ENCODE measurements around the gene FCGR1A.
"Not testable (repeated sequence)": the region's sequence is repeated elsewhere in the genome, so short reads cannot be mapped to it uniquely, and the experiment has no call there.

Gene FCGR1A

DNA sequence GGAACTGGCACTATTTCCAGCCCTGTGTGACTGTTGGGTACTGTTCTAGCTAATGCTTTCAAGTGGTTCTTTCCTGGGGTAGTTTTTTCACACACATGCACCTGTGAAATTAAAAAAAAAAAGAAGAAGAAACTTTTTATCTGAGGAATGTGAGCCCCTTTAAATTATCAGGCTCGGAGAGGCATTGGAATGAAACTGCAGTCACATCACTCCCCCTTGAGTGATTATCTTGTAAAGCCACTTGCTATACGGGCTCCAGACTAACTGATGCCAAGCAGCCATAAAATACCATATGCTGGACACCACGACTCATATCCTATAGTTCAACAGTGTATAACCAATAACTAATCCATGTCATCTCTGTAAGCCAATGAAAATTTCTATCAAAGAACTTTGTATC lies 5.4 kb upstream of the FCGR1A start:
- DNase-seq (ENCODE audit: low read depth in 2 of 2): not testable (repeated sequence)

DNA sequence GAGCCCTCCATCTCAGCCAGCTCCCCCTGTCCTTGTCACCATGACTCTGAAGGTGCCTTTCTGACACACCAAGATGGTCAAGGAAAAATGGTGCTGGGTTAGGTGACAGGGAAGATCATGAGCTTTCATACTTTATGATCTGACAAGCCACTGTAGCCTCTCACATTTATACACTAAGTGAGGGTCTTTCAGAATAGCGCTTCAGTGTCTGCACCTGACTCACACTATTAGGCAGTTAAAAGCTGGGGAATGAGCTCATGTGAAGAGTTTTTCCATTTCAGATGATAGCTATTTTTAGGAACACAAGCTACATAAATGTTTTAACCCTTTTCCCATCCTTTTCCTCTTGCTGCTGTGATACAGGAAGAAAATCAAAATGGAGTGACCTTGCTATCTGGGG lies 4.2 kb upstream of the FCGR1A start:
- DNase-seq (ENCODE audit: low read depth in 2 of 2): not testable (repeated sequence)

GRCh38 chr1:149781413-149781984 lies 995 bp upstream of the FCGR1A start:
- DNase-seq (ENCODE audit: low read depth in 2 of 2): not testable (repeated sequence)

DNA sequence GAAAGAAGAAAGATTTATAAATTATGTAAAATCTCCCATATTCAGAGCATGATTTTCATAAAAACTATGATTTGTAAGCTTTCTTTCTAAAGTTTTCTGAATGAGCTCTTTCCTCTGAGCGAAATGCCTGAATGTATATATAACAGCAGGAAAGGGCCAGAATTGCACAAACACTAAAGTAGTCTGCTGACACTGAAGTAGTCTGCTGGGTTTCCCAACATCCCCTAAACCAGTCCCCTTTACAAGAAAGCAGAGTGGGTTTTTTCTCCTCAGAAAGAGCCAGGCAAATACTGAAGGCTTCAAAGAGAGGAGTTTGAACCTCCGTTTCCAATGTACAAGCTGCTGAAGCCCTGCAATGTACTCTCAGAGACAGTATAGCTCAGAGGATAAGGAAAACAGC lies 795 bp downstream of the FCGR1A start:
- DNase-seq (ENCODE audit: low read depth in 2 of 2): not testable (repeated sequence)

DNA sequence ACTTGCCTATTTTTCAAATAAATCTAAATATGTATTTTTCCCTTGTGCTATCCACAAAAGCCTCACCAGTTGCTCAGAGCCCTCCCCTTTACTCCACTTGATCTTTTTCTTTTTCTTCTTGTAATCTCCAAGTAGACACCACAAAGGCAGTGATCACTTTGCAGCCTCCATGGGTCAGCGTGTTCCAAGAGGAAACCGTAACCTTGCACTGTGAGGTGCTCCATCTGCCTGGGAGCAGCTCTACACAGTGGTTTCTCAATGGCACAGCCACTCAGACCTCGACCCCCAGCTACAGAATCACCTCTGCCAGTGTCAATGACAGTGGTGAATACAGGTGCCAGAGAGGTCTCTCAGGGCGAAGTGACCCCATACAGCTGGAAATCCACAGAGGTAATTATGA lies 1.4 kb downstream of the FCGR1A start:
- not testable (repeated sequence) for DNase-seq (ENCODE audit: low read depth in 2 of 2)

- not testable (repeated sequence) for DNase-seq (ENCODE audit: low read depth in 2 of 2)
Observed at GRCh38 chr1:149787688-149788451, 5.4 kb downstream of the FCGR1A start.

DNA sequence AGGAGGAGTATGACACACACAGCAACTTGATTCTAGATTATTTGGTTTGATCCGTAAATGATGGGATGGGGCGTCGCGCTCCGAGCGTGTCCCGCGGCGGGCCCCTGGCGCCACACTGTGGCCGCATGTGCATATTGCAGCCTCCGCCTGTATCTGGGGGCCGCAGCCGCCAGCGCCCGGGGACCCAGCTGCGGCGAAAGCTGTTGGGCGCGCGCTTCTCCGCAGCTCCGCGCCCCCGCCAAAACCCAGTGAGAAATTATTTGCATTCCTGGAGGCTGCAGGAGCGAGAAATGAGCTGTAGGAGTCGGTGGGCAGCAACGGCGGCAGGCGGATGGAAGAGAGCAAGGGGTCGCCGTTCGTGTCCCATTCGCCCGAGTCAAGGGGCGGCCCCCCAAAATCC lies 10.0 kb downstream of the FCGR1A start:
- DNase-seq (ENCODE audit: low read depth in 2 of 2): peak; percentile 24 to 38

- DNase-seq (ENCODE audit: low read depth in 2 of 2): peak; percentile 61 to 68
Observed at GRCh38 chr1:149792912-149793515, 10.5 kb downstream of the FCGR1A start.

DNA sequence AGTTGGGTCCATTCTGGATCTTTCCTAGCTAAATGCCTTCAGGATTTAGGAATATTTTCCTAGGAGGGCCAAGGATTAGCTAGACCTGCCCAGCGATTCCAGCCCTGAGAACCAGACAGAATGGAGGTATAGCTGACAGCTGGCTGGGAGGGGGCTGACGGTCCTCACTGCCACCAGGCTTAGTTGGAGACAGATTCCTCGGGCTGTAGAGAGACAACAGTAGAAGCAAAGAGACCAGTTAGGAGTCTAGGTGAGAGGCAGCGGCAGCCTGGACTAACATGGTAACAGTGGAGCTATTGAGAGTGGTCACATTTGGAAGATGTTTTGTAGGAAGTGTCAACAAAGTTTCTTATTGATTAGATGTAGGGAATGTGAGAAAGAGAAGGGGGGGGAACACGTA lies 11.4 kb downstream of the FCGR1A start:
- DNase-seq (ENCODE audit: low read depth in 2 of 2): not testable (repeated sequence)

DNA sequence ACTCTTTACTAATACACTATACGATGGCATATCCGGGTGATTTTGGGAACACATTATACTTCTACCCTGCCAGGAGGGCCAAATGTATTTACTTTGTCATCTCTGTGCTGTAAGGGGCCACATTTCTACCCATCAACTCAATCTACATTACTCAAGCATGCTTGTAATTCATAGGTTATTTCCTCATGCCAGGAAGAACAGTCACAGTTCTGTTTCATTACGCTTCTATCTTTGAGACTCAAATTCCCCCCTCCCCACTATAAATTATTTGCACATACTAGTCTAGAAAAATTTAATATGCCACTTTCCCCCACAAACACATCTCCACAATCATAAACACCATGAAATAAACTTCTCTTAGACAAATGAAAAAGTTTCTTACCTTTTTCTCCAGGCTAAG lies 19.1 kb downstream of the FCGR1A start:
- not testable (repeated sequence) for DNase-seq (ENCODE audit: low read depth in 2 of 2)

- not testable (repeated sequence) for DNase-seq (ENCODE audit: low read depth in 2 of 2)
Observed at GRCh38 chr1:149804417-149805080, 22.1 kb downstream of the FCGR1A start.

- DNase-seq (ENCODE audit: low read depth in 2 of 2): peak in 1 of 2 experiments; percentile 11
Observed at GRCh38 chr1:149810697-149811405, 28.4 kb downstream of the FCGR1A start.

- DNase-seq (ENCODE audit: low read depth in 2 of 2): peak in 1 of 2 experiments; percentile 24
Observed at GRCh38 chr1:149811514-149811889, 29.0 kb downstream of the FCGR1A start.

GRCh38 chr1:149811890-149812829 lies 29.7 kb downstream of the FCGR1A start:
- peak; percentile 67 to 69 for DNase-seq (ENCODE audit: low read depth in 2 of 2)

GRCh38 chr1:149812893-149813801 lies 30.7 kb downstream of the FCGR1A start:
- peak; percentile 28 to 33 for DNase-seq (ENCODE audit: low read depth in 2 of 2)

- DNase-seq (ENCODE audit: low read depth in 2 of 2): not testable (repeated sequence)
Observed at GRCh38 chr1:149820387-149820786, 37.9 kb downstream of the FCGR1A start.

DNA sequence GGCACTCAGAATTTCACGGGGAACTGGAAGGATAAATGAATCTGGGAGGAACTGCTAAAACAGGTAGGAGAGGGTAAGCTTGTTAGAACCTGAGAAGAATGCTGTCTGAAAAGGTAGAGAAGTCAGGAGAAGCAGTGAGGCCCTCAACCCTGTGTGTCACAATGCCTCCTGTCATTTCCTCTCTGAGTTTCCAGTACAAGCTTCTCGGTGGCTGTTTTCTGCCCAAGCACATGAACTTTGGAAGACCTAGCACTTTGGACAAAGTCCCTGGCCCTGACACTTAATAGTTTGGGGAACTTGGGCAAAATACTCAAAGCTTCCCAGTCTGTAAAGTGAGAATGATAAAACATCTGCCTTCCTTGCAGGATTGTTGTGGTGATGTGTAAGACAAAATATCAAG lies 44.1 kb downstream of the FCGR1A start:
- not testable (repeated sequence) for DNase-seq (ENCODE audit: low read depth in 2 of 2)

GRCh38 chr1:149831764-149832315 lies 49.3 kb downstream of the FCGR1A start:
- DNase-seq (ENCODE audit: low read depth in 2 of 2): not testable (repeated sequence)

Data from stimulated activated CD4-positive, alpha-beta T cell treated with anti-CD3 and anti-CD28 coated beads, Interleukin-12 subunit alpha, Interleukin-12 subunit beta, amount 100 ng/mL, for 24 hours (primary cell).